ENCODE measurements around the gene KDM8. TPM values are rescaled to one million over a fixed set of nuclear protein-coding genes. Genes with fewer than 3 reads are reported as not detected.

Gene KDM8
- total and polyA plus RNA-seq, 9 of the 15 experiments (the other 6 are each of a cell fraction or from before 2014, with no cell fraction given): 0.61 to 9.1 (median 5.4) TPM

- TF ChIP-seq ZBTB40 (IDR thresholded peaks at IDR 0.05): no peak
- TF ChIP-seq ZBTB40 (CRISPR knock-in tag; IDR thresholded peaks at IDR 0.05): no peak
These were observed 13.9 kb upstream of the KDM8 start (continued) for GRCh38 chr16:27189335-27189972.

Data from K562 (cell line).